Ishikawa (cell line): ENCODE results near the gene DNTT.
A peak's percentile ranks its signal among the peaks of the same experiment; 100 is the strongest.

Experiments used
- CEBPB ChIP-seq: IDR thresholded peaks from 2 replicates; pipeline ENCODE4 v1.6.1; 2012
- CREB1 ChIP-seq: IDR thresholded peaks from 2 replicates; pipeline ENCODE4 v1.6.1; 2012; ENCODE audit warnings: low read depth
- EGR1 ChIP-seq: IDR thresholded peaks from 2 replicates; pipeline ENCODE4 v1.6.1; 2012
- EP300 ChIP-seq: IDR thresholded peaks from 2 replicates; pipeline ENCODE4 v1.6.1; 2012; ENCODE audit warnings: borderline replicate concordance
- FOXM1 ChIP-seq: IDR thresholded peaks from 2 replicates; pipeline ENCODE4 v1.6.1; 2012; ENCODE audit warnings: low read depth, borderline replicate concordance
- NFIC ChIP-seq: IDR thresholded peaks from 2 replicates; pipeline ENCODE4 v1.6.1; 2012
- RAD21 ChIP-seq: IDR thresholded peaks from 2 replicates; pipeline ENCODE4 v1.6.1; 2012; ENCODE audit warnings: low read depth
- TAF1 ChIP-seq: IDR thresholded peaks from 2 replicates; pipeline ENCODE4 v1.6.1; 2012; ENCODE audit warnings: low read depth, mild to moderate bottlenecking
- TCF12 ChIP-seq: IDR thresholded peaks from 2 replicates; pipeline ENCODE4 v1.6.1; 2012; ENCODE audit warnings: low read depth
- TEAD4 ChIP-seq: IDR thresholded peaks from 2 replicates; pipeline ENCODE4 v1.6.1; 2012
- YY1 ChIP-seq: IDR thresholded peaks from 2 replicates; pipeline ENCODE4 v1.6.1; 2012; ENCODE audit warnings: low read depth
- ZBTB7A ChIP-seq: IDR thresholded peaks from 2 replicates; pipeline ENCODE4 v1.6.1; 2012; ENCODE audit warnings: low read depth
- TF ChIP-seq, protein P1 (sequence below): IDR thresholded peaks from 2 replicates; pipeline ENCODE4 v1.6.1; 2012; ENCODE audit warnings: low read depth, mild to moderate bottlenecking
- TF ChIP-seq, protein P2 (sequence below): IDR thresholded peaks from 2 replicates; pipeline ENCODE4 v1.6.1; 2012
- TF ChIP-seq, protein P3 (sequence below): IDR thresholded peaks from 2 replicates; pipeline ENCODE4 v1.6.1; 2012

The DNTT gene

DNA sequence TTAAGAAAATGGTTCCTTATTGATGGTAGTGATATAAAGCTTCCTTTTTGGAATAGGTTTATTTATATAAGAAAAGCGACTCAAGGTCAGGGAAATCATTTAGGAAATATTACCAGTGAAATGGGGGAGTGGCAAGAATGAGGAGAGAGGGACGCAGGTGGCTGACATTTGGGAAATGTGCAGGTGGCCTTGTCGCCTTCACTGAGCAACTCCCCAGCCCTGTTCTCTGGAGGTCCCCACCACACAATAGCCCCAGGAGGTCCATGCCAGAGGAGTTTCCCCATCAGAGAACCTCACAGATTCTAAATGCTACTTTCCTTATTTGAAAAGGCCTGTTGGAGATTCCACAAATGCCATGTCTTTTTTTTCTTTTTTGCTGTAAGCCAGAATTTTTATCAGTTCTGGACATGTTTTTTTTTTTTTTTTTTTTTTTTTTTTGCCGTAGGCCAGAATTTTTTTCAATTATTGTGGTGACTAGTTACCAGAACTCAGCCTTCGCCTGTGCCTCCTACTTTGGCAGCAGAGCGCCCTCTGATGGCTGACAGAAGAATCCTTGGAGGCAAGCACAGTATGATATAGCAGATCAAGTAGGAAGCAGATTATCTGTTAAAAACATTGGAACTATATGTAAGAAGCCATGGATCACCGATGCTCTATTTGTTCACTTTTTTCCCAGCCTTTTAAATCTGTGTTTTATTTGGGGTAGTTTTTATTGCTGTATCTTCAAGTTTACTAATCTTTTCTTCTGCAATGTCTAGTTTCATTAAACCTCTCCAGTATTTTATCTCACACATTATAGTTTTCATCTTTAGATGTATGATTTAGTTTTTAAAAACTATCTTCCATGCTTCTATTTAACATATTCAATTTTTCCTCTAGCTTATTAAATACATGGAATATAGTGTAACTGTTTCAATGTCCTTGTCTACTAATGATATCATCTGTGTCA is 36.0 kb downstream of the DNTT start:
- TF ChIP-seq EP300 (no peak), RAD21 (peak; percentile 82)

DNA sequence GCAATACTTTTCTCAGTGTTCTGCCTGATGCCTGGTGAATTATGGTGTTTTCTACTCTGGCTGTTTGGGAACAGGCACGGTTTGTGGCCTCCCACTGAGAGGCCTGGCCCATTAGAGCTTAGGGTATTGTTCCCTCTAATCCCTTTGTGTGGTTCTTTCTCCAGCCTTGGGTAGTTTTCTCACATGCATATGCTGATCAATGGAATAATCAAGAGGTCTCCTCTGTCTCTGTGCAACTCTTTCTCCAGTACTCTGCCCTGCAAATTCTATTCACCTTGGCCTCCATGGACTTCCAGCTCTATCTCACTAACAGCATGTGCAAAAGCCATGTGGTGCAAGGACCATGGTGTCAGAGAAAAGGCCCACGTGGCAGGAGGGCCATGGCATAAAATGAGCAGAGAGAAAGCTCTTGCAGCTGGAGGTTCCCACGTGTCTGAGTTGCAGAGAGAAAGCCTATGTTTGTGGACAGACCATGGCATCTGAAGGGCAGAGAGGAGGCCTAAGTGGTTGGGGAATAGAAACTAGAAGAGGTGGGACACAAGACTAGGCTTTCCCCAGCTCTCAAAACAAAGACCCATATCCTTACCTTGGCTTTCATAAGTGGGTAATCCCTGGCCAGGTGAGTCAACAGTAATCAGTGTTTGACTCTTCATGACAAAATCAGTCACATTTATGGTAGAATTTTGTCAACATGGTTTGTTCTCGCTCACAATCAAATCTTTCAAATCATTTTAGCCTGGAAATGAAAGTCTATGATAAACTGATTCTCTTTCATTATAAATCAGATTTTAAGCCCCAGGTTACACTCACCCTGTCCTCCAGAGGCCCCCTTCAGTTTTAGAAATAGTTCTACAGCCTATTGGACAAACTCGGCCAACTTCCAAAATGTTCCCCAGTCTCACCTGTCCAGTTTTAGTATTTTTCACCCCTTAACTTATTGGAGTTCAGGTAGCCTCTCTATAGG is 37.3 kb downstream of the DNTT start:
- TF ChIP-seq YY1, result no peak
- no peak for TF ChIP-seq RAD21

DNA sequence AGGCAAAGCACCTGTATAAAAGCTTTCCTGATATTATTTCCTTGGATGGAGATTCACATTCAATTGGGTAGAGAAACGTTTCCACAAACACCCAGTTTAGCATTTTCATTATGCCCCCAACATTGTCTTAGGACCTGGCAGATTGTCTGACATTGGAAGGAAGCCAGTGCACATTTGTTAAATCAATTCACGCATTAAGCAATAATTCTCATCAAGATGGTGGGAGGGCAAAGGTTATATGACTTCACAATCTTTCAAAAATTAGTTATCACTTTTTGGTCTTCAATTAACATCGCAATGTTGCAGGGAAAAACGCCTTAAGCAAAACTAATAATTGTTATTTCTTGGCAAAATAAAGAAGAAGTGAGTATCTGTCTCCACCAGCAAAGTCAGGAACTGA is 38.2 kb downstream of the DNTT start:
- TF ChIP-seq EGR1 (no peak), NFIC (no peak), TAF1 (no peak), RAD21 (no peak), FOXM1 (no peak), ZBTB7A (no peak), CREB1 (no peak), CEBPB (no peak), EP300 (no peak)
- TF ChIP-seq, protein P1, sequence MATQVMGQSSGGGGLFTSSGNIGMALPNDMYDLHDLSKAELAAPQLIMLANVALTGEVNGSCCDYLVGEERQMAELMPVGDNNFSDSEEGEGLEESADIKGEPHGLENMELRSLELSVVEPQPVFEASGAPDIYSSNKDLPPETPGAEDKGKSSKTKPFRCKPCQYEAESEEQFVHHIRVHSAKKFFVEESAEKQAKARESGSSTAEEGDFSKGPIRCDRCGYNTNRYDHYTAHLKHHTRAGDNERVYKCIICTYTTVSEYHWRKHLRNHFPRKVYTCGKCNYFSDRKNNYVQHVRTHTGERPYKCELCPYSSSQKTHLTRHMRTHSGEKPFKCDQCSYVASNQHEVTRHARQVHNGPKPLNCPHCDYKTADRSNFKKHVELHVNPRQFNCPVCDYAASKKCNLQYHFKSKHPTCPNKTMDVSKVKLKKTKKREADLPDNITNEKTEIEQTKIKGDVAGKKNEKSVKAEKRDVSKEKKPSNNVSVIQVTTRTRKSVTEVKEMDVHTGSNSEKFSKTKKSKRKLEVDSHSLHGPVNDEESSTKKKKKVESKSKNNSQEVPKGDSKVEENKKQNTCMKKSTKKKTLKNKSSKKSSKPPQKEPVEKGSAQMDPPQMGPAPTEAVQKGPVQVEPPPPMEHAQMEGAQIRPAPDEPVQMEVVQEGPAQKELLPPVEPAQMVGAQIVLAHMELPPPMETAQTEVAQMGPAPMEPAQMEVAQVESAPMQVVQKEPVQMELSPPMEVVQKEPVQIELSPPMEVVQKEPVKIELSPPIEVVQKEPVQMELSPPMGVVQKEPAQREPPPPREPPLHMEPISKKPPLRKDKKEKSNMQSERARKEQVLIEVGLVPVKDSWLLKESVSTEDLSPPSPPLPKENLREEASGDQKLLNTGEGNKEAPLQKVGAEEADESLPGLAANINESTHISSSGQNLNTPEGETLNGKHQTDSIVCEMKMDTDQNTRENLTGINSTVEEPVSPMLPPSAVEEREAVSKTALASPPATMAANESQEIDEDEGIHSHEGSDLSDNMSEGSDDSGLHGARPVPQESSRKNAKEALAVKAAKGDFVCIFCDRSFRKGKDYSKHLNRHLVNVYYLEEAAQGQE, result no peak
- TF ChIP-seq, protein P2, sequence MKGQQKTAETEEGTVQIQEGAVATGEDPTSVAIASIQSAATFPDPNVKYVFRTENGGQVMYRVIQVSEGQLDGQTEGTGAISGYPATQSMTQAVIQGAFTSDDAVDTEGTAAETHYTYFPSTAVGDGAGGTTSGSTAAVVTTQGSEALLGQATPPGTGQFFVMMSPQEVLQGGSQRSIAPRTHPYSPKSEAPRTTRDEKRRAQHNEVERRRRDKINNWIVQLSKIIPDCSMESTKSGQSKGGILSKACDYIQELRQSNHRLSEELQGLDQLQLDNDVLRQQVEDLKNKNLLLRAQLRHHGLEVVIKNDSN, result no peak
- TF ChIP-seq, protein P3, sequence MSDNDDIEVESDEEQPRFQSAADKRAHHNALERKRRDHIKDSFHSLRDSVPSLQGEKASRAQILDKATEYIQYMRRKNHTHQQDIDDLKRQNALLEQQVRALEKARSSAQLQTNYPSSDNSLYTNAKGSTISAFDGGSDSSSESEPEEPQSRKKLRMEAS, result no peak

DNA sequence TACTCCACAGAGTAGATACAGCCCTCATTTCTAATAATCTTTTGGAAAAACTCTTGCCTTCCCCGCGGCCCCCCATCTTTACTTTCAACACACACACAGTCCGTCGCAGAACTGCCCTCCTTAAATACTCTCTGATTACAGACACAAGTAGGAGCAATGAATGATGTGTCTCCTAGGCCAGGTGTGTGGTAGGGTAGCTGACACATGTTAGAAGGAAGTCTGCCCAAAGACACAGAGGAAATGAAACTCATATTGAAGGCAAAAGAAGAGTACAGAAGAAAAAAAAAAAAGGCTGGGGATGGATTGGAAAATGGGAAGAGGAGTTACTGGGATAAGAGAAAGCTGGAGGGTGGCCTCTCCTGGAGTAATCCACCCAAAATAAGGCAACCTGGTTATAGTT is 39.9 kb downstream of the DNTT start:
- TF ChIP-seq EP300 (no peak), TEAD4 (no peak), ZBTB7A (no peak), RAD21 (no peak), EGR1 (no peak), YY1 (no peak), FOXM1 (no peak), TAF1 (no peak), CEBPB (no peak), CREB1 (no peak), NFIC (no peak), TCF12 (no peak)
- TF ChIP-seq, protein P3, result no peak
- TF ChIP-seq, protein P1, result no peak
- TF ChIP-seq, protein P2, result no peak

DNA sequence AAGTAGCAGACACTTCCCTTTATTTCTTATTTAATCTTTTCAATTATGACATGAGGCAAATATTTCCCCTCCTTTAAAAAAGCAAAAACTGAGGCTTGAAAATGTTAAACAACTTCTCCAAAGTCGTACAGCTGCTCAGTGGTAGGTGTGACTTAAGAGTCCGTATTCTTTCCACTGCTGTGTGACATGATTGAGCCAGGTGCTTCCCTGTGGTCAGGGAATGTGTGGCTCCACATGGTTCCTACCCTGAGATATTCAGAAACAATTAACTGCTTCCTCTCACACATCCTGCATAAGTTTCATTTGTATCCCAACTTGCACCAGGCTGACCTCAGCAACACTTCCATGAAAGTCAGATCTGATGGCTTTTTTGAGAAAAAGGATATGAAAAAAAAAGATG is 41.0 kb downstream of the DNTT start:
- no peak for TF ChIP-seq RAD21
- no peak for TF ChIP-seq CEBPB
- TF ChIP-seq TEAD4, result no peak
- TF ChIP-seq FOXM1, result no peak
- TF ChIP-seq YY1, result no peak
- no peak for TF ChIP-seq ZBTB7A
- TF ChIP-seq, protein P1, result no peak
- TF ChIP-seq NFIC, result no peak
- TF ChIP-seq, protein P3, result no peak
- no peak for TF ChIP-seq CREB1
- no peak for TF ChIP-seq TAF1
- no peak for TF ChIP-seq EGR1
- no peak for TF ChIP-seq TCF12
- no peak for TF ChIP-seq EP300
- TF ChIP-seq, protein P2, result no peak
